Mesothelial cell of epicardium (in vitro differentiated cells): ENCODE measurements around the gene RFLNA. TPM values are rescaled to one million over a fixed set of nuclear protein-coding genes. Genes with fewer than 3 reads are reported as not detected.

Experiments
- DNase-seq, 2 experiments: peaks; one replicate each; pipeline ENCODE4 v3.0.0; 2021; ENCODE audit warnings: low spot score in 2 of 2; ENCODE audit not compliant: unreplicated experiment in 2 of 2
- H3K27ac Mint-ChIP-seq: 2 replicates; pipeline ENCODE4 v1.8.0; 2021; ENCODE audit warnings: mixed read lengths
- H3K27me3 Mint-ChIP-seq: 2 replicates; pipeline ENCODE4 v1.8.0; 2021; ENCODE audit warnings: low read depth, mixed read lengths
- H3K36me3 Mint-ChIP-seq: 2 replicates; pipeline ENCODE4 v1.8.0; 2021; ENCODE audit warnings: mixed read lengths
- H3K4me1 Mint-ChIP-seq: 2 replicates; pipeline ENCODE4 v1.8.0; 2021; ENCODE audit warnings: mixed read lengths
- H3K4me3 Mint-ChIP-seq: 2 replicates; pipeline ENCODE4 v1.8.0; 2021; ENCODE audit warnings: mild to moderate bottlenecking, moderate library complexity, mixed read lengths
- H3K9me3 Mint-ChIP-seq: 2 replicates; pipeline ENCODE4 v1.8.0; 2021; ENCODE audit warnings: mixed read lengths
- CTCF ChIP-seq: fragments of 200-600 bp; sonication (generic); IDR thresholded peaks from one replicate; pipeline ENCODE4 v1.5.0; 2021; ENCODE audit warnings: antibody characterized with exemption; ENCODE audit not compliant: unreplicated experiment
- total RNA-seq: library from RNA; stranded (reverse); gene quantifications from 3 replicates; pipeline ENCODE4 v1.2.1, GENCODE V29; 2021

RFLNA gene
- total RNA-seq, 1 donor from 2014 or later: 41.0 TPM

GRCh38 chr12:124323771-124324530 lies 29.1 kb downstream of the RFLNA start:
- no peaks in the 10 kb centered on the region for H3K27me3 Mint-ChIP-seq
- no peaks in the 10 kb centered on the region for H3K4me1 Mint-ChIP-seq
- no peak for TF ChIP-seq CTCF
- H3K27ac Mint-ChIP-seq: no peak overlapping the region
- no peak for DNase-seq
- H3K36me3 Mint-ChIP-seq: peaks cover 31% of the 10 kb centered on the region
- H3K9me3 Mint-ChIP-seq: peaks cover 11% of the 10 kb centered on the region
- no peak overlapping the region for H3K4me3 Mint-ChIP-seq

GRCh38 chr12:124324803-124325705 lies 30.2 kb downstream of the RFLNA start:
- no peak for DNase-seq
- Mint-ChIP-seq H3K9me3 (peaks cover 11% of the 10 kb centered on the region), H3K4me3 (no peak overlapping the region), H3K27me3 (no peaks in the 10 kb centered on the region), H3K36me3 (peaks cover 40% of the 10 kb centered on the region), H3K27ac (no peak overlapping the region), H3K4me1 (no peaks in the 10 kb centered on the region)
- TF ChIP-seq CTCF: no peak

- no peaks in the 10 kb centered on the region for H3K27me3 Mint-ChIP-seq
- no peak for DNase-seq
- H3K36me3 Mint-ChIP-seq: peaks cover 44% of the 10 kb centered on the region
- H3K27ac Mint-ChIP-seq: no peak overlapping the region
- peaks cover 11% of the 10 kb centered on the region for H3K9me3 Mint-ChIP-seq
- no peak overlapping the region for H3K4me3 Mint-ChIP-seq
- no peaks in the 10 kb centered on the region for H3K4me1 Mint-ChIP-seq
- no peak for TF ChIP-seq CTCF
Observed at GRCh38 chr12:124326104-124326503, 31.2 kb downstream of the RFLNA start.

GRCh38 chr12:124326871-124327270 lies 32.0 kb downstream of the RFLNA start:
- DNase-seq: no peak
- Mint-ChIP-seq H3K27me3 (no peaks in the 10 kb centered on the region), H3K36me3 (peaks cover 44% of the 10 kb centered on the region), H3K4me3 (no peak overlapping the region), H3K27ac (no peak overlapping the region), H3K4me1 (no peaks in the 10 kb centered on the region), H3K9me3 (peaks cover 11% of the 10 kb centered on the region)
- TF ChIP-seq CTCF: no peak

GRCh38 chr12:124327362-124328043 lies 32.6 kb downstream of the RFLNA start:
- H3K36me3 Mint-ChIP-seq: peaks cover 40% of the 10 kb centered on the region
- no peak overlapping the region for H3K27ac Mint-ChIP-seq
- no peaks in the 10 kb centered on the region for H3K27me3 Mint-ChIP-seq
- peaks cover 11% of the 10 kb centered on the region for H3K9me3 Mint-ChIP-seq
- DNase-seq: no peak
- H3K4me1 Mint-ChIP-seq: no peaks in the 10 kb centered on the region
- TF ChIP-seq CTCF: no peak
- no peak overlapping the region for H3K4me3 Mint-ChIP-seq
